Measurements from ENCODE around the gene LCN12. TPM values are rescaled to one million over a fixed set of nuclear protein-coding genes. Genes with fewer than 3 reads are reported as not detected.

LCN12 gene
- total RNA-seq, 1 experiment from 2014 or later = 2.1 TPM

DNA sequence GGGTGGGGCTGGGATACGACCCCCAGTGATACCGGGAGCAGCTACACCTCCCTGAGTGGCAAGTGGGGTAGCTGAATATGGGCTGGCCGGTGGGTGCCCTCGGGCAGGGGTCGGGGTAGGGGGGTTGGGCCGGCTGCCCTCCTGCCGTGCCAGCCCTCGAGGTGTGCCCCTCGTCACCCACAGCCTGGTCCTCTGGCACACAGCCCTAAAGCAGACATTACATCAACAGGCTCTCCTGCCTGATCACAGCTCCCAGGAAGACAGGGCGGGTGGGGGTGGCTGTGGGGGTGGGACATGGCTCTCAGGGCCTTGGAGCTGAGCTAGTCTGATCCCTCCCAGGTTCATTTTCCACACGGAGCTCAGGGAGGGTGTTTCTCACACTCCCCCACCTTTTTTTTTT is 30.8 kb upstream of the LCN12 start:
- H3K9me3 ChIP-seq (ENCODE audit: control insufficient read depth, low read depth, low read length) = no peaks in the 10 kb centered on the region
- H2BK15ac ChIP-seq (ENCODE audit: low read depth, low read length) = no peak overlapping the region
- no peak overlapping the region for H4K5ac ChIP-seq (ENCODE audit: insufficient read length, low read depth, low read length)
- no peaks in the 10 kb centered on the region for H3K27me3 ChIP-seq (ENCODE audit: insufficient read depth, low read length)
- Mint-ChIP-seq H3K27ac (no peak overlapping the region), H3K9me3 (no peaks in the 10 kb centered on the region), H3K4me1 (no peaks in the 10 kb centered on the region), H3K27me3 (ENCODE audit: low read depth) (no peaks in the 10 kb centered on the region), H3K4me3 (no peak overlapping the region), H3K36me3 (ENCODE audit: insufficient read depth in 1 of 3, low read depth in 3 of 3) (peaks cover 35 to 72% (median 66%) of the 10 kb centered on the region in 3 experiments; a peak in 6 of 7 replicates)
- no peak overlapping the region for H3K23ac ChIP-seq (ENCODE audit: insufficient read length, low read depth, low read length)
- H3K9ac ChIP-seq (ENCODE audit: extremely low read depth, insufficient read length, low read length) = no peak overlapping the region
- H4K20me1 ChIP-seq (ENCODE audit: control insufficient read depth, insufficient read depth, insufficient read length) = no peaks in the 10 kb centered on the region
- no peak overlapping the region for H2BK12ac ChIP-seq (ENCODE audit: insufficient read length, low read depth, low read length)
- DNase-seq = peak; percentile 20
- H3K27ac ChIP-seq (ENCODE audit: insufficient read length, low read depth, low read length) = no peak overlapping the region
- H3K79me1 ChIP-seq (ENCODE audit: insufficient read depth, low read depth, low read length, poor library complexity, severe bottlenecking) = no peaks in the 10 kb centered on the region
- no peak overlapping the region for H3K56ac ChIP-seq (ENCODE audit: insufficient read length, low read depth, low read length)
- no peak overlapping the region for H2BK5ac ChIP-seq (ENCODE audit: insufficient read length, low read length)
- no peaks in the 10 kb centered on the region for H3K79me2 ChIP-seq (ENCODE audit: insufficient read depth, low read length)
- no peak overlapping the region for H2AFZ ChIP-seq (ENCODE audit: low read length)
- H3T11ph ChIP-seq (ENCODE audit: low read length) = no peak overlapping the region
- no peak overlapping the region for H2AK5ac ChIP-seq (ENCODE audit: insufficient read length, low read length)
- no peak overlapping the region for H2BK20ac ChIP-seq (ENCODE audit: low read depth, low read length, poor library complexity, severe bottlenecking)
- no peak overlapping the region for H4K8ac ChIP-seq (replicated peaks; ENCODE audit: insufficient read length, low read depth, low read length)
- H4K91ac ChIP-seq (ENCODE audit: insufficient read length, low read depth, low read length) = no peak overlapping the region
- no peaks in the 10 kb centered on the region for H3K23me2 ChIP-seq (ENCODE audit: insufficient read length, low read depth, low read length, poor library complexity, severe bottlenecking)
- H2BK120ac ChIP-seq (ENCODE audit: low read depth, low read length, poor library complexity, severe bottlenecking) = no peak overlapping the region
- H3K18ac ChIP-seq (ENCODE audit: insufficient read length, low read depth, low read length) = no peak overlapping the region
- no peak overlapping the region for H3K4ac ChIP-seq (ENCODE audit: low read depth, low read length)
- no peak overlapping the region for H3K4me2 ChIP-seq (ENCODE audit: insufficient read depth, insufficient read length, low read length)
- WGBS (ENCODE audit: extremely low coverage, insufficient read length, low lambda C conversion rate) = no CpG with 5 or more reads among the region's 11 CpGs
- TF ChIP-seq, protein P1, sequence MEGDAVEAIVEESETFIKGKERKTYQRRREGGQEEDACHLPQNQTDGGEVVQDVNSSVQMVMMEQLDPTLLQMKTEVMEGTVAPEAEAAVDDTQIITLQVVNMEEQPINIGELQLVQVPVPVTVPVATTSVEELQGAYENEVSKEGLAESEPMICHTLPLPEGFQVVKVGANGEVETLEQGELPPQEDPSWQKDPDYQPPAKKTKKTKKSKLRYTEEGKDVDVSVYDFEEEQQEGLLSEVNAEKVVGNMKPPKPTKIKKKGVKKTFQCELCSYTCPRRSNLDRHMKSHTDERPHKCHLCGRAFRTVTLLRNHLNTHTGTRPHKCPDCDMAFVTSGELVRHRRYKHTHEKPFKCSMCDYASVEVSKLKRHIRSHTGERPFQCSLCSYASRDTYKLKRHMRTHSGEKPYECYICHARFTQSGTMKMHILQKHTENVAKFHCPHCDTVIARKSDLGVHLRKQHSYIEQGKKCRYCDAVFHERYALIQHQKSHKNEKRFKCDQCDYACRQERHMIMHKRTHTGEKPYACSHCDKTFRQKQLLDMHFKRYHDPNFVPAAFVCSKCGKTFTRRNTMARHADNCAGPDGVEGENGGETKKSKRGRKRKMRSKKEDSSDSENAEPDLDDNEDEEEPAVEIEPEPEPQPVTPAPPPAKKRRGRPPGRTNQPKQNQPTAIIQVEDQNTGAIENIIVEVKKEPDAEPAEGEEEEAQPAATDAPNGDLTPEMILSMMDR (conservative IDR thresholded peaks at IDR 0.05) = no peak
- H3K4me1 ChIP-seq (ENCODE audit: insufficient read depth, low read length) = no peaks in the 10 kb centered on the region
- no peak overlapping the region for H3K14ac ChIP-seq (ENCODE audit: insufficient read depth, low read length)
